ENCODE measurements around the gene TRIM44.

GRCh38 chr11:35735903-35736302, 73.3 kb downstream of the TRIM44 start:
- TF ChIP-seq CTCF (conservative IDR thresholded peaks at IDR 0.05; ENCODE audit: low read depth, low read length) (no peak), EZH2 (IDR thresholded peaks at IDR 0.05; ENCODE audit: borderline replicate concordance, low read depth, low read length, poor library complexity, severe bottlenecking) (no peak)
